SIG-M5 treated with dmso at 0.1 percent for 504 hours (cell line): ENCODE measurements around the gene BCAT1.
"Not testable (repeated sequence)": the region's sequence is repeated elsewhere in the genome, so short reads cannot be mapped to it uniquely, and the experiment has no call there.

Experiments
- DNase-seq: peaks from one replicate; lab custom pipeline; 2025; ENCODE audit not compliant: unreplicated experiment; lab: John Stamatoyannopoulos, UW

BCAT1 gene

DNA sequence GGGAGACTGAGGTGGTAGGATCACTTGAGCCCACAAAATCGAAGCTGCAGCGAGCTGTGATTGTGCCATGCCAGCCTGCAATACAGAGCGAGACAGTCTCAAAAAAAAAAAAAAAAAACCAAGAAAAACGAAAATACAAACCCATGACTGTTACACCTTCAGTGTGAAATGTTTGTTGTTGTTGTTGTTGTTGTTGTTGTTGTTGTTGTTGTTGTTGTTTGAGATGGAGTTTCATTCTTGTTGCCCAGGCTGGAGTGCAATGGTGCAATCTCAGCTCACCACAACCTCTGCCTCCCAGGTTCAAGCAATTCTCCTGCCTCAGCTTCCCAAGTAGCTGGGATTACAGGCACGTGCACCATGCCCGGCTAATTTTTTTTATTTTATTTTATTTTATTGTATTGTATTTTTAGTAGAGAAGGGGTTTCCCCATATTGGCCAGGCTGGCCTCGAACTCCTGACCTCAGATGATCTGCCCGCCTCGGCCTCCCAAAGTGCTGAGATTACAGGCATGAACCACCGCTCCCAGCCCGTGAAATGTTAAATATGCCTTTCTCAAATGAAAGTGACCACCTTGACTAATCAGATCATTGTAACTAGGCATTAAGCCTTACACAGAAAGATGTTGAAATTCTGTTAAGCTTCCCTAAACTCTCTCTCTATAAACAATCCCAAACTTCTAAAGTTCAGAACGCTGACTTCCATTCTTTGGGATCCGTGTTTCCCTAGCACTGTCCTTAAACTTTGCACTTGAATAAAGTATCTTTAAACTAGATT is 20.2 kb downstream of the BCAT1 start:
- DNase-seq = not testable (repeated sequence)

GRCh38 chr12:24928131-24928530 is 20.8 kb downstream of the BCAT1 start:
- DNase-seq = no peak

GRCh38 chr12:24926080-24926479 is 22.8 kb downstream of the BCAT1 start:
- DNase-seq = not testable (repeated sequence)

GRCh38 chr12:24922090-24922489 is 26.8 kb downstream of the BCAT1 start:
- no peak for DNase-seq

DNA sequence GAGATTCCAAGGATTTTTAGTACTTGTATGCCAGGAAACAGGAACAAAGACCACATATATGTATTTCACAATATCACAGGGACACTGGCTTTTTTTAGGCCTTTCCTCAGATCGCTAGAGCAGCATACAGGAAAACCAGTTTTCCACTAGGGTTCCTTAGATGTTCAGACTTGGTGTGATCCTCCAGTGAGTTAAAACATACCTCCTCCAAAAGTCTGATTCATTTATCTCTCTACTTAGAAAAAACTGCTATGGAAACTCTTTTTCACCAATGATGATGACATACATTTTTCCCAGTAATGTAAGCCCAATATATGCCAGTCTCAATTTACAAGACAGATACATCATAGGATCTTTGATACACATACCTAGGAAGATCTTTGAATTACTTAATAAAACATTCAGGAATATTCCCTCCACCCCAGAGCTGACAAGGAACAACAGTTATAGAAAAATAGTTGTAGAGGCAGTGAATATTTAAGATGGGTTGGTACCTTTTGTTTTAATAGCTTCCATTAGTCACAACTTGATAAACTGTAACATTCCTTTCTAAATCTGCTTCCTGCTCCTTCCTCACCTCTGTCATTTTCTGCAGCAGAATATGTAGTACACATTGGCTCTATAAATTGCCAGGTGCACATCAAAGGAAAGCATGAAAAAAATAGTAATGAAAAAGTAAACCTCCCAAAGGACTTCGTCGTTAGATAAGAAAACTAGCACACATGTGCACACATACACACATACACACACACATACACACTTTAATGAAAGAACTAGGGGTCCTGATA is 27.5 kb downstream of the BCAT1 start:
- DNase-seq = no peak

GRCh38 chr12:24920141-24920540 is 28.8 kb downstream of the BCAT1 start:
- no peak for DNase-seq

GRCh38 chr12:24919346-24920001 is 29.4 kb downstream of the BCAT1 start:
- no peak for DNase-seq

- DNase-seq = no peak
Observed at GRCh38 chr12:24918596-24918995, 30.3 kb downstream of the BCAT1 start.

GRCh38 chr12:24915501-24915900 is 33.4 kb downstream of the BCAT1 start:
- no peak for DNase-seq

DNA sequence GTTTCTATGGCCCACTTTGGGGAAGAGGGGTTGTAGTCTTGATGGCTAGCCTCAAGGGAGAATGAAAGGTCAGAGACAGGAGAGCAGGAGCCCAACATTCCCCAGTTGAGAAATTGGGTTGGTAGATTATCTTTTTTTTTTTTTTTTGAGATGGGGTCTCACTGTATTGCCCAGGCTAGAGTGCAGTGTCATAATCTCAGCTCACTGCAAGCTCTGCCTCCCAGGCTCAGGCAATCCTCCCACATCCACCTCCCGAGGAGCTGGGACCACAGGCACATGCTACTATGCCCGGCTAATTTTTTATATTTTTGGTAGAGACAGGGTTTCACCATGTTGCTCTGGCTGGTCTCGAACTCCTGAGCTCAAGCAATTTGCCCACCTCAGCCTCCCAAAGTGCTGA is 34.9 kb downstream of the BCAT1 start:
- DNase-seq = no peak

- DNase-seq = no peak
Observed at GRCh38 chr12:24913130-24913529, 35.8 kb downstream of the BCAT1 start.

DNA sequence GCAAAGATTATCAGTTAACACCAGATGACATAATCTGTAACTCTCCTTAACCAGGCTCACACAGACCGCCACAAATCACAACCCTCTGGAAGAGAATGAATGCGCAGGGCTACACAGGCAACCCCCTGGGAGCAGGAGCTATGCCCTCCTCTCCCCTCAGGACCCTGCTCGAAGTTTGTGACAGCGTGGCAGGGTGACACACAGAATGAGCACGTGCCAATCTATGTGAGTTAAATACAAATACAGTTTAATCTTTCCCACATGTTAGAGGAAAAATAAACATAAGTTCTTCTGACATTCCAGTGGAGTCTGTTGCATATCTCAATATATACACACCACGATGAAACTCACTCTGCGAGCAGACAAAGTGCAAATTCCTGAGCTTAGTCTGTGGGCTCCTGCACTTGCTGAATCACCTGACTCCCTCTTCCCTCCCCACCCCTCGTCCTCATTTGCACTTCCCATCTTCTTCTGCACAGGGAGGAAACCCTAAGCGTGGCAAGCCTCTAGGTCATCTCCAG is 37.6 kb downstream of the BCAT1 start:
- no peak for DNase-seq

DNA sequence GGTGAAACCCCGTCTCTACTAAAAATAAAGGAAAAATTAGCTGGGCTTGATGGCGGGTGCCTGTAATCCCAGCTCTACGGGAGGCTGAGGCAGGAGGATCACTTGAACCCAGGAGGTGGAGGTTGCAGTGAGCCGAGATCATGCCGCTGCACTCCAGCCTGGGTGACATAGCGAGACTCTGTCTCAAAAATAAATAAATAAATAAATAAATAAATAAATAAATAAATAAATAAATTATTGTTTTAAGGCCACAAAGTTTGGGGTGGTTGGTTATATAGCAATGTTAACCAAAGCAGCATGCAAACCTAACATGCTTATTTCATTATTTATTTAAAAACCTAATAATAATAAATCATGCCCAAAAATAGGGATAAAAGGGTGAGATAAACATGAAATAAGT is 38.7 kb downstream of the BCAT1 start:
- DNase-seq = not testable (repeated sequence)

DNA sequence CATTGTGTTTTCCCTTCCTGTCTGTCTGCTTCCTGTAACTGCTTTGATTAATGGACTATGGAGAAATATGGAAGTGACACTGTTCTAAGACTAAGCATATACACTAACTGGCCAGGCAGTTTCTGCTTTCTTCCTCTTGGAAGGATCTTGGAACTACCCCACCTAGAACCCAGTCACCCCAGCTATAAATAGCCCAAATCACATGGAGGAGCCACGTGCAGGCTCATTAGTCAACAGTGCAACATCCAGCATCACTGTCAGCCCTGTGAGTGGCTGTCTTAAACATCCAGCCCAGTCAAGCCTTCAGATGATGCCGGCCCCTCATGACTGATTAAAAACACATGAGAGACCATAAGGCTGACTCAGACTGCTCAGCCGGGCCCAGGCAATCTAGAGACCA is 39.2 kb downstream of the BCAT1 start:
- DNase-seq = no peak

- DNase-seq = no peak
Observed at GRCh38 chr12:24907464-24907863, 41.4 kb downstream of the BCAT1 start.

GRCh38 chr12:24906141-24906540 is 42.8 kb downstream of the BCAT1 start:
- no peak for DNase-seq

DNA sequence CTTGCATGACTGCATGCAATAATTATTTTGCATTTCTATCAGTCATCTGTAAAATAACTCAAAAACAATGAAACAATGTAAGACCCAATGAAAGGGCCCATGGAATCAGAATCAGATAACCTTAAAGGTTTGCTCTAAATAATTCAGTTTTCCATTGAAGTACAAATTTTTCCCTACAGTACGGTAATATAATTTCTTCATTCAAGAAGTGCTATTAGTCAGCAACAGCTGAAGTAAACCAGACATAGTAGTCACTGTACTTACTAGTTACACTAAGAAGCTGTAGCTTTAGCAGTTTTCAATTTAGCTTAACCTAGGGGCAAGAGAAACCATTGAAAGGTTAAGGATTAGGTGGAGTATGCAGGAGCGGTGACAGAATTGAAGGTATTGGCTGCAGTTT is 43.5 kb downstream of the BCAT1 start:
- DNase-seq = no peak

DNA sequence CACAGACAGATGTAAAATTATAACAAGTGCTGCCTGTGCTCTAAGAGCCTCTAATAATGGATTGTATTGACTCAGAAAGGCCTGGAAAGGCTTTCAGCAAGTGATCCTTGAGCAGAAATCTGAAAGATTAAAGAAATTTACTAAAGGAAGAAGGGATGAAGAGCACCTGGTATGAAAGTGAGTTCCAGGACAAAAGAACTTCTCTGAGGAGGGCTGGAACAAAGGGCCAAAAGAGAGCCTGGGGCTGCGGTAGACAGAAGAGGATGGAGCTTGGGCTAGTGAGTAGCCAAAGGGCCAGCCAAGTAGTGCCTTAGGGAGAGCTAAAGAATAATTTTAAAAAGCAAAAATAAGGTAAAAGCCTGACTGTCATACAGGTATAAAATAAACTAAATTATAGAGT is 44.0 kb downstream of the BCAT1 start:
- DNase-seq = no peak

- no peak for DNase-seq
Observed at GRCh38 chr12:24903329-24904088, 45.4 kb downstream of the BCAT1 start.

- DNase-seq = no peak
Observed at GRCh38 chr12:24902511-24903328, 46.2 kb downstream of the BCAT1 start.
